Peyer's patch (tissue), 4 donors: ENCODE data around the gene DHX57. TPM values are rescaled to one million over a fixed set of nuclear protein-coding genes. Genes with fewer than 3 reads are reported as not detected.
A peak's percentile ranks its signal among the peaks of the same experiment; 100 is the strongest.
"Not testable (repeated sequence)": the region's sequence is repeated elsewhere in the genome, so short reads cannot be mapped to it uniquely, and the experiment has no call there.

Source experiments
- DNase-seq, 3 donors: peaks; one replicate each; pipeline ENCODE4 v3.0.0-alpha.2; 2017 to 2019
- H3K27ac ChIP-seq, 4 donors: fragments of 200-600 bp; sonication (generic); one replicate each; pipeline ENCODE4 v1.5.1; 2016 to 2019
- H3K27me3 ChIP-seq, 2 donors: fragments of 200-600 bp; sonication (generic); one replicate each; pipeline ENCODE4 v1.5.1; 2019
- H3K36me3 ChIP-seq, 3 donors: fragments of 200-600 bp; sonication (generic); one replicate each; pipeline ENCODE4 v1.5.1; 2016 to 2019
- H3K4me1 ChIP-seq, 4 donors: fragments of 200-600 bp; sonication (generic); one replicate each; pipeline ENCODE4 v1.5.1; 2016 to 2019
- H3K4me3 ChIP-seq, 4 donors: fragments of 200-600 bp; sonication (generic); 1 replicate in 3 of 4; 2 replicates in 1 of 4; pipeline ENCODE4 v1.5.1; 2016 to 2019; ENCODE audit warnings: mild to moderate bottlenecking in 1 of 4
- H3K9me3 ChIP-seq, 4 donors: fragments of 200-600 bp; sonication (generic); one replicate each; pipeline ENCODE4 v1.5.1; 2016 to 2019; ENCODE audit warnings: mild to moderate bottlenecking in 1 of 4
- CTCF ChIP-seq, 6 experiments: fragments of 450-650 bp in 4 of 6; fragments of 200-600 bp in 2 of 6; sonication (generic) in 1 of 6; IDR thresholded peaks; one replicate each; pipeline ENCODE4 v1.5.1; 2017 to 2019; ENCODE audit warnings: antibody characterized with exemption in 6 of 6, mild to moderate bottlenecking in 3 of 6, moderate library complexity in 1 of 6
- POLR2A ChIP-seq, 2 donors: fragments of 450-650 bp; IDR thresholded peaks; one replicate each; pipeline ENCODE4 v1.5.1; 2017; ENCODE audit warnings: antibody characterized with exemption in 2 of 2, mild to moderate bottlenecking in 2 of 2, moderate library complexity in 2 of 2
- total RNA-seq, 4 donors: library from RNA; depleted of rRNA; stranded (reverse); fragments of >200 nt; gene quantifications; one replicate each; pipeline ENCODE4 v1.1.0, GENCODE V29; 2016

Gene DHX57
- total RNA-seq, 4 donors from 2014 or later = 4.5 to 69.3 (median 7.3) TPM

GRCh38 chr2:38797250-38797676, 78.5 kb downstream of the DHX57 start:
- Histone ChIP-seq H3K9me3 (no peaks in the 10 kb centered on the region), H3K4me3 (no peak overlapping the region), H3K4me1 (peaks cover 0 to 11% (median 3%) of the 10 kb centered on the region in 4 donors), H3K27ac (no peak overlapping the region), H3K36me3 (no peaks in the 10 kb centered on the region), H3K27me3 (no peaks in the 10 kb centered on the region)
- no peak for DNase-seq
- no peak for TF ChIP-seq POLR2A (IDR thresholded peaks at IDR 0.05)
- TF ChIP-seq CTCF (IDR thresholded peaks at IDR 0.05) = no peak

GRCh38 chr2:38795016-38795415, 80.7 kb downstream of the DHX57 start:
- not testable (repeated sequence) for H3K4me3 ChIP-seq, H3K36me3 ChIP-seq, H3K27me3 ChIP-seq, DNase-seq, H3K9me3 ChIP-seq
- Histone ChIP-seq H3K4me1 (peaks cover 0 to 23% (median 3%) of the 10 kb centered on the region in 4 donors), H3K27ac (peak overlapping the region in 2 of 4 donors; percentile 39 to 79)

- H3K4me1 ChIP-seq = peaks cover 0 to 24% (median 3%) of the 10 kb centered on the region in 4 donors
- peak overlapping the region in 2 of 4 donors; percentile 12 to 13 for H3K4me3 ChIP-seq
- no peaks in the 10 kb centered on the region for H3K9me3 ChIP-seq
- H3K36me3 ChIP-seq = no peaks in the 10 kb centered on the region
- peak overlapping the region in 3 of 4 donors; percentile 8 to 79 (median 66) for H3K27ac ChIP-seq
- TF ChIP-seq CTCF (IDR thresholded peaks at IDR 0.05) = no peak
- TF ChIP-seq POLR2A (IDR thresholded peaks at IDR 0.05) = no peak
- no peaks in the 10 kb centered on the region for H3K27me3 ChIP-seq
- DNase-seq = no peak
Observed at GRCh38 chr2:38794235-38794946, 81.3 kb downstream of the DHX57 start.

- DNase-seq = peak in 1 of 3 donors; percentile 82
Observed at GRCh38 chr2:38793511-38793910, 82.2 kb downstream of the DHX57 start.

GRCh38 chr2:38792751-38793150, 83.0 kb downstream of the DHX57 start:
- H3K36me3 ChIP-seq = no peaks in the 10 kb centered on the region
- DNase-seq = no peak
- H3K27ac ChIP-seq = peak overlapping the region in 2 of 4 donors; percentile 65 to 73
- no peaks in the 10 kb centered on the region for H3K9me3 ChIP-seq
- H3K27me3 ChIP-seq = no peaks in the 10 kb centered on the region
- no peak for TF ChIP-seq CTCF (IDR thresholded peaks at IDR 0.05)
- TF ChIP-seq POLR2A (IDR thresholded peaks at IDR 0.05) = no peak
- no peak overlapping the region for H3K4me3 ChIP-seq
- H3K4me1 ChIP-seq = peaks cover 0 to 24% (median 3%) of the 10 kb centered on the region in 4 donors

More at GRCh38 chr2:38793511-38793910, 82.2 kb downstream of the DHX57 start:
- Histone ChIP-seq H3K36me3 (no peaks in the 10 kb centered on the region), H3K4me3 (peak overlapping the region in 1 of 4 donors; percentile 13), H3K27me3 (no peaks in the 10 kb centered on the region), H3K27ac (peak overlapping the region in 3 of 4 donors; percentile 8 to 79 (median 73)), H3K9me3 (no peaks in the 10 kb centered on the region), H3K4me1 (peaks cover 0 to 24% (median 3%) of the 10 kb centered on the region in 4 donors)
- no peak for TF ChIP-seq CTCF (IDR thresholded peaks at IDR 0.05)
- TF ChIP-seq POLR2A (IDR thresholded peaks at IDR 0.05) = no peak

GRCh38 chr2:38792321-38792720, 83.4 kb downstream of the DHX57 start:
- not testable (repeated sequence) for DNase-seq, H3K9me3 ChIP-seq, H3K27me3 ChIP-seq, H3K36me3 ChIP-seq, H3K4me3 ChIP-seq
- H3K4me1 ChIP-seq = peaks cover 0 to 24% (median 3%) of the 10 kb centered on the region in 4 donors
- H3K27ac ChIP-seq = peak overlapping the region in 2 of 4 donors; percentile 65 to 73
